Astrocyte (in vitro differentiated cells and primary cell): ENCODE measurements around the gene CORIN. TPM values are rescaled to one million over a fixed set of nuclear protein-coding genes. Genes with fewer than 3 reads are reported as not detected.
"Not testable (repeated sequence)": the region's sequence is repeated elsewhere in the genome, so short reads cannot be mapped to it uniquely, and the experiment has no call there.

Experiments
- DNase-seq: peaks from one replicate; pipeline ENCODE4 v3.0.0-alpha.2; 2010; ENCODE audit warnings: low read depth
- FAIRE-seq: peaks from 2 replicates; lab custom pipeline; 2011; peaks lifted over from hg19 to GRCh38; lab: Jason Lieb, UNC
- H2AFZ ChIP-seq: 2 replicates; pipeline ENCODE4 v1.6.0; 2012; ENCODE audit warnings: low read depth, low read length, inconsistent platforms
- H3K27ac ChIP-seq: 2 replicates; pipeline ENCODE4 v1.5.1; 2011; ENCODE audit warnings: low read depth, low read length, inconsistent platforms
- H3K27me3 ChIP-seq: 2 replicates; pipeline ENCODE4 v1.6.0; 2011; ENCODE audit warnings: low read length, inconsistent platforms; ENCODE audit not compliant: insufficient read depth
- H3K36me3 ChIP-seq: 2 replicates; pipeline ENCODE4 v1.5.1; 2011; ENCODE audit warnings: low read length, inconsistent platforms; ENCODE audit not compliant: insufficient read depth
- H3K4me1 ChIP-seq: 2 replicates; pipeline ENCODE4 v1.5.1; 2011; ENCODE audit warnings: low read length, inconsistent platforms; ENCODE audit not compliant: insufficient read depth
- H3K4me2 ChIP-seq: 2 replicates; pipeline ENCODE4 v1.6.0; 2012; ENCODE audit warnings: low read length, inconsistent platforms
- H3K4me3 ChIP-seq: 2 replicates; pipeline ENCODE4 v1.5.1; 2011; ENCODE audit warnings: low read depth, mild to moderate bottlenecking, low read length, inconsistent platforms; ENCODE audit not compliant: insufficient read depth
- H3K79me2 ChIP-seq: 2 replicates; pipeline ENCODE4 v1.6.0; 2012; ENCODE audit warnings: mild to moderate bottlenecking, low read length, inconsistent platforms; ENCODE audit not compliant: insufficient read depth
- H3K9ac ChIP-seq: 2 replicates; pipeline ENCODE4 v1.6.0; 2012; ENCODE audit warnings: mild to moderate bottlenecking, low read length, inconsistent platforms
- H3K9me3 ChIP-seq: 2 replicates; pipeline ENCODE4 v1.5.1; 2012; ENCODE audit warnings: low read depth, mild to moderate bottlenecking, low read length, inconsistent platforms; ENCODE audit not compliant: insufficient read depth
- H4K20me1 ChIP-seq: 2 replicates; pipeline ENCODE4 v1.6.0; 2012; ENCODE audit warnings: low read length, inconsistent platforms; ENCODE audit not compliant: insufficient read depth
- H3K27ac Mint-ChIP-seq: one replicate; pipeline ENCODE4 v1.8.0; 2021; ENCODE audit warnings: mild to moderate bottlenecking, mixed read lengths; ENCODE audit not compliant: unreplicated experiment
- H3K27me3 Mint-ChIP-seq: one replicate; pipeline ENCODE4 v1.8.0; 2021; ENCODE audit warnings: low read depth, mixed read lengths; ENCODE audit not compliant: unreplicated experiment
- H3K36me3 Mint-ChIP-seq: one replicate; pipeline ENCODE4 v1.8.0; 2021; ENCODE audit warnings: low read depth, mixed read lengths; ENCODE audit not compliant: unreplicated experiment
- H3K4me1 Mint-ChIP-seq: one replicate; pipeline ENCODE4 v1.8.0; 2021; ENCODE audit warnings: low read depth, mixed read lengths; ENCODE audit not compliant: unreplicated experiment
- H3K4me3 Mint-ChIP-seq: one replicate; pipeline ENCODE4 v1.8.0; 2021; ENCODE audit warnings: mild to moderate bottlenecking, moderate library complexity, mixed read lengths; ENCODE audit not compliant: unreplicated experiment
- H3K9me3 Mint-ChIP-seq: one replicate; pipeline ENCODE4 v1.8.0; 2021; ENCODE audit warnings: mild to moderate bottlenecking, mixed read lengths; ENCODE audit not compliant: unreplicated experiment
- CTCF ChIP-seq: IDR thresholded peaks from 2 replicates; pipeline ENCODE4 v1.5.1; 2011; ENCODE audit warnings: low read depth, mild to moderate bottlenecking, inconsistent platforms, low read length, moderate library complexity; ENCODE audit not compliant: insufficient read depth
- EZH2 ChIP-seq: IDR thresholded peaks from 2 replicates; pipeline ENCODE4 v1.6.1; 2012; ENCODE audit warnings: mild to moderate bottlenecking, low read length, inconsistent platforms; ENCODE audit not compliant: insufficient read depth
- total RNA-seq: library from RNA; stranded (reverse); gene quantifications from 2 replicates; pipeline ENCODE4 v1.2.1, GENCODE V29; 2021

CORIN gene
- total RNA-seq, 1 donor from 2014 or later = 0.20 TPM

GRCh38 chr4:47762376-47763266, 75.2 kb downstream of the CORIN start:
- TF ChIP-seq CTCF = no peak
- TF ChIP-seq EZH2 = no peak
- H3K27me3 Mint-ChIP-seq = no peaks in the 10 kb centered on the region
- H3K4me1 ChIP-seq = no peaks in the 10 kb centered on the region

GRCh38 chr4:47753316-47753715, 84.6 kb downstream of the CORIN start:
- not testable (repeated sequence) for H3K4me3 ChIP-seq, H3K4me3 Mint-ChIP-seq, H3K36me3 ChIP-seq, H3K27ac Mint-ChIP-seq, H3K4me1 Mint-ChIP-seq, H2AFZ ChIP-seq, H3K9ac ChIP-seq, H3K79me2 ChIP-seq, H3K4me2 ChIP-seq, H3K36me3 Mint-ChIP-seq, H3K27ac ChIP-seq, DNase-seq, H3K9me3 ChIP-seq, H4K20me1 ChIP-seq, H3K4me1 ChIP-seq, H3K27me3 ChIP-seq, FAIRE-seq, H3K27me3 Mint-ChIP-seq
- peaks cover 11% of the 10 kb centered on the region for H3K9me3 Mint-ChIP-seq

More at GRCh38 chr4:47762376-47763266, 75.2 kb downstream of the CORIN start:
- Histone ChIP-seq H2AFZ (no peak overlapping the region), H4K20me1 (no peaks in the 10 kb centered on the region), H3K79me2 (no peaks in the 10 kb centered on the region), H3K27ac (no peak overlapping the region), H3K27me3 (no peaks in the 10 kb centered on the region), H3K9me3 (no peaks in the 10 kb centered on the region), H3K4me2 (no peak overlapping the region), H3K36me3 (no peaks in the 10 kb centered on the region), H3K4me3 (no peak overlapping the region), H3K9ac (no peak overlapping the region)
- H3K36me3 Mint-ChIP-seq = no peaks in the 10 kb centered on the region
- no peak overlapping the region for H3K4me3 Mint-ChIP-seq
- peaks cover 5% of the 10 kb centered on the region for H3K9me3 Mint-ChIP-seq
- no peak for DNase-seq
- no peak overlapping the region for H3K27ac Mint-ChIP-seq
- no peaks in the 10 kb centered on the region for H3K4me1 Mint-ChIP-seq
- FAIRE-seq = no peak

- H3K27me3 Mint-ChIP-seq = peaks cover 1% of the 10 kb centered on the region
- no peak for FAIRE-seq
These were observed 85.7 kb downstream of the CORIN start for GRCh38 chr4:47752214-47752613.

More at GRCh38 chr4:47752214-47752613, 85.7 kb downstream of the CORIN start:
- no peak overlapping the region for H2AFZ ChIP-seq
- H3K4me2 ChIP-seq = no peak overlapping the region
- peaks cover 11% of the 10 kb centered on the region for H3K9me3 Mint-ChIP-seq
- no peak overlapping the region for H3K9ac ChIP-seq
- DNase-seq = no peak
- H3K4me1 ChIP-seq = no peaks in the 10 kb centered on the region
- TF ChIP-seq EZH2 (no peak), CTCF (no peak)
- no peaks in the 10 kb centered on the region for H3K36me3 ChIP-seq
- H3K27ac Mint-ChIP-seq = no peak overlapping the region
- H3K79me2 ChIP-seq = no peaks in the 10 kb centered on the region
- no peaks in the 10 kb centered on the region for H4K20me1 ChIP-seq
- peaks cover 1% of the 10 kb centered on the region for H3K36me3 Mint-ChIP-seq
- no peaks in the 10 kb centered on the region for H3K27me3 ChIP-seq
- no peak overlapping the region for H3K27ac ChIP-seq
- no peak overlapping the region for H3K4me3 ChIP-seq
- H3K9me3 ChIP-seq = peaks cover 3% of the 10 kb centered on the region
- no peak overlapping the region for H3K4me3 Mint-ChIP-seq
- peaks cover 10% of the 10 kb centered on the region for H3K4me1 Mint-ChIP-seq
